Stimulated activated CD8-positive, alpha-beta memory T cell treated with anti-CD3 and anti-CD28 coated beads, Interleukin-4, amount 100 ng/mL, for 24 hours (primary cell): ENCODE data around the gene ERG.

Source experiments
- DNase-seq: peaks from one replicate; pipeline ENCODE4 v3.0.0-alpha.2; 2020; ENCODE audit warnings: low read depth

ERG gene

GRCh38 chr21:38389354-38389676, 109.0 kb downstream of the ERG start:
- DNase-seq: no peak

- DNase-seq: no peak
Measured at GRCh38 chr21:38388647-38389353, 109.5 kb downstream of the ERG start.

- no peak for DNase-seq
Measured at GRCh38 chr21:38388203-38388602, 110.1 kb downstream of the ERG start.

DNA sequence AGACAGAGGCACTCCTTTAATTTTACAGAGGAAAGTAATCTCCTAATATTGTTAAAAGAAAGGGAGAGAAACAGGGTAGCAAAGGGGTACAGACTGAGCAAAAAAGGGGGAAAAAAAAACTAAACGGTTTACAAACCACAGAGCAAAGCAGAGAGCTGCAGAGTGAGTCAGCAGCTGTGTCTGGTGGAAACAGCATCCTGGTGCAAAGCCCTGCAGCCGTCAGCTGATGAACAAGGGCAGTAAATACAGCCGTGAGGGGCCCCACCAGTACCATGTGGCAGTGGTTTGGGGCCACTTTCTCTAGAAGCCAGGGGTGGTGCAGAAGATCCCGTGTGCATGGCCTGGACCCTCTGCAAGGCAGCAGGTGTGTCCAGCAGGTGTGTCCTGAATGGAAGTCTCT, 111.3 kb downstream of the ERG start:
- no peak for DNase-seq

DNA sequence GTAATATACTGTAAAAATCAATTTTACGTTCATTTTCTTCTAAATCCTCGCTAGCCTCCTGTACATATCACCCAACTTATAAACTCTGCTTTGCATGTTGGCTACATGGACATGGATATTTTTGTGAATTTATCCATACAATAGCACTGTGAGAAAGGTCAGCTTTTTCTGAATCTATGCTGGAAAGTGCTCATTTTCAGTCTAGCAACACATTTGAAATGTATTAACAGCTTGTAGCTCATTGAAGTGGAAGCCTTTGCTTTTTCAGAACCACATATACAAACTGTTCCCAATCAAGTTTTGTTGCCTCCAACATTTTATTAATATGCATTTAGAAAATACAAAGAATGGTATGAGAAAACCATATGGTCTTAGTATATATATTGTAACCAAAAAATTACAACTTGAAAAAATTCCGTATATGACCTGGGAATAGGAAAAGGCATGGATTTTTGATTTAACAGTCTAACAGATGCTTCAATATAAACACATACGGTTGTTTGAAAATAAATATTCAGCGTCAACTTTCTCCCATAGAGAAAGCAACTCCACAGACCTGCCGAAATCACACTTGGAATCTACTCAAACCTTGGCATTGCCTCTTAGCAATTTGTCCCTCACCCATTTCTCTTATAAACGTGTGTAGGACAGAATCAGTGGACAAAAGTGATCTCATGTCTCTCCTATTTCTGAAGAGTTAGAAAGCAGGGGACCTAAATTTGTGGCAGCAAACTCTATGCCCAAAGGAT, 112.7 kb downstream of the ERG start:
- DNase-seq: no peak

DNA sequence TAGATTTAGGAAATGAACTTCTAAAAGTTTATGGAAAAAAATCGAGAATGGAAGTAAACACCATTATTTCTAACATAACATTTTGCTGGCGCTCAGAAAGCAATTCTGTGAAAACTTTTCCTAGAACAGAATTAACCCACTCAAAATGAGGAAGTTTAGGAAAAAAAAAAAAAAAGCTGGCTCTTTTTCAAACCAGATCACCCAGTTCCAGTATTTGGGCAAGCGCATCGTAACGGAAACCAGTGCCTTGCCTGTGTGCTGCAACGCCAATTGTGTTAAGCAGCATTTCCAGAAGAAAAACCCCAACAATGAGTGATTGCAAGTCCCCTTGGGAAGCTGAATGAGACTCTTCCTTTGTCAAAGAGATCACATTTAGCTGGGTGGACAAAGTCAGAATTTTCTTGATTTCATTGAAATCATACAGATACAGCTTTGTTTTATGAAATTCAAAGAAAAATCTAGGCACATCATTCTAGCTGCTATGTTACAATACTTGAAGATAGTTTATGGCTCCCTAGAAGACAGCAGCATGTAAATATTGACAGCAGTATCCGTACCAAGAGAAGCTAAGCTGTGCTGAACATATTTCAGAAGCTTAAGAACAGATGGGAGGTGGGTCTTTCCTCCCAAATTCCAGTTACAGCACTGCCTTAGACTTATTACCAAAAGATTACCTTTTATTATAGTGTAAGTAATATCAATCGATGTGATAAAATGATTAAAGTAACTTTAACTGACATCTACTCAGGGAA, 113.4 kb downstream of the ERG start:
- DNase-seq: no peak

GRCh38 chr21:38384238-38384560, 114.1 kb downstream of the ERG start:
- no peak for DNase-seq

DNA sequence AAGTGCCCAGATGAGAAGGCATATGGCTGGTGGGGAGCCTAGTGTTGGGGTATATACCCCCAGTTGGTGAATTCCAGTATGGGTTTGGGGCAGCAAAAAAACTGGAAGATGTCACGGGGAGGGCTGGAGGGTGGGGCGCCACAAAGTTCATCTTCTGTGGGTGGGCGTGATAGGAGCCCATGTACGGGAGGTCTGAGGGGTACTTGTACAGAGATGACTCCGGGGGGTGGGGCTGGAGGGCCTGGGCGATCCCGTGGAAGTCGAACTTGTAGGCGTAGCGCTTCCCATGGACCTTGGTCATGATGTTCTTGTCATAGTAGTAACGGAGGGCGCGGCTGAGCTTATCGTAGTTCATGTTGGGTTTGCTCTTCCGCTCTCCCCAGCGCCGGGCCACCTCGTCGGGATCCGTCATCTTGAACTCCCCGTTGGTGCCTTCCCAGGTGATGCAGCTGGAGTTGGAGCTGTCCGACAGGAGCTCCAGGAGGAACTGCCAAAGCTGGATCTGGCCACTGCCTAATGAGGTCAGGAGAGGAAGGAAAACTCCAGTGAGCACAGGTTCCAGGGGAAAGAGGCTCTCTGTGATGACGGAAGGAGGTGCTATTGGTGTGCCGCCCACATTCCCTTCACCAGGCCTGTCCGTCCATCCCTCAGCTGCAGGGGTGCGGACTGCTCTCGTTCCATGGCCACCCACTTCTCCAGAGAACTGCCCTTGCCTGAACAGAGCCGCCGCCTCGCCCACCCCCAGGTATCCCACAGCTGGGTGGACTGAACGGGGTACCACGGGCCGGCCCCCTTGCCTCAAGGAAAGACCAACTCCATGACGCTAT, 114.7 kb downstream of the ERG start:
- no peak for DNase-seq

GRCh38 chr21:38380481-38381137, 117.7 kb downstream of the ERG start:
- no peak for DNase-seq

GRCh38 chr21:38379147-38379546, 119.1 kb downstream of the ERG start:
- no peak for DNase-seq

- DNase-seq: no peak
Measured at GRCh38 chr21:38377165-38378088, 120.8 kb downstream of the ERG start.

GRCh38 chr21:38376693-38377092, 121.6 kb downstream of the ERG start:
- DNase-seq: no peak

DNA sequence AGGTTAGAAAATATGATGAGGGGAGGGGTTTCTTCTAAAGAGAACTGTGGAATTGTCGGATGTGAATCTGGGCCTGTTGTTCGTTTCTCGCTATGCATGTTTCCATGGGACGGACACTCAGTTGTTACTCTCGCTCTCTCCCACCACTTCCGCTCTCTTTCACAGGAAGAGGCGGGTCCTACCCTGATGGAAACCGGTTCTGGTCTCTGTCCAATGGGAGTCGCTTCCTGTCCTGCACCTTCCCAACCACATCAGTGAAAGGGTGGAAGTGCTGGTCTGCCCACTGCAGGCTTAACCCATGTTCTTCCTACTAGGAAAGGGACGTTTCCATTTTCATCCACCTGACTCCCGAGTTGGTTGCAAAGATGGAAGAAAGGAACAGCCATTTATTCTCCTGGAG, 122.0 kb downstream of the ERG start:
- DNase-seq: no peak

DNA sequence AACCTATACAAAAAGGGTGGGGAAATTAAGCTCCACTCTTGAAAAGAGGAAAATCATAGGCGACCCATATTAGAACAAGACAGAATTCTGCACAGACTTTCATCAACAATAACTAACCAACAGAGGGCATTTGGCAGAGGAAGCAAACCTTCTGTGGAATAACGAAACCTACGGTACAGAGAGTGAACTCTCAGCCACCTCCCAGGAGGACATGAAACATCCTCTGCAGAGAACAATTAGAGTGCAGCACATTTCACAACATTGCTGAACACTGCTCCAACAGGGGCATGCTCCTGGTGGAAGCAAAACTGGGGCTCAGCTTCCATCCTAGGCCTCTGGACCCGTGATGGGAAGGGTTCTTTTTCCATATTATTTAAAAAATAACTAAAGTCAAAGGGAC, 130.6 kb downstream of the ERG start:
- DNase-seq: no peak

GRCh38 chr21:38365521-38365920, 132.8 kb downstream of the ERG start:
- DNase-seq: no peak

GRCh38 chr21:38363693-38364092, 134.6 kb downstream of the ERG start:
- DNase-seq: no peak

- DNase-seq: no peak
Measured at GRCh38 chr21:38361324-38361723, 137.0 kb downstream of the ERG start.

DNA sequence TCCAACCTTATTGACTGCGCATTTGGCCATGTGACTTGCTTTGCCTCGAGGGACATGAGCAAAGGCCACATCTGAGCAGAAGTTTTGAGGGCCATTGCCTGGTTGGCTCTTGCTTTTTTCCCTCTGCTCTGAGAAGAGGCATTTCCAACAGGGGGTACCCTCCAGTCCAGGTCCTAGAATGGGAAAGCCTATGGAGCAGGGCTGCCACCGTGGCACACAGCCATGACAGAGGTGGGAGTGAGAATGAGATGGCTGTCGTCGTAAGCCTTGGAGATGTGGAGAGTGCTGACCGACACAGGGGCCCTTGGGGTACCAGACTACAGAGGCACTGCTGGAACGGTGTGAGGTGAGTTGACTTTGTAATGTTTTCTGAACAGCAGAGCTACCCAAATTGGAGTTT, 138.4 kb downstream of the ERG start:
- no peak for DNase-seq

- no peak for DNase-seq
Measured at GRCh38 chr21:38359090-38359489, 139.2 kb downstream of the ERG start.

GRCh38 chr21:38358666-38359065, 139.6 kb downstream of the ERG start:
- no peak for DNase-seq

DNA sequence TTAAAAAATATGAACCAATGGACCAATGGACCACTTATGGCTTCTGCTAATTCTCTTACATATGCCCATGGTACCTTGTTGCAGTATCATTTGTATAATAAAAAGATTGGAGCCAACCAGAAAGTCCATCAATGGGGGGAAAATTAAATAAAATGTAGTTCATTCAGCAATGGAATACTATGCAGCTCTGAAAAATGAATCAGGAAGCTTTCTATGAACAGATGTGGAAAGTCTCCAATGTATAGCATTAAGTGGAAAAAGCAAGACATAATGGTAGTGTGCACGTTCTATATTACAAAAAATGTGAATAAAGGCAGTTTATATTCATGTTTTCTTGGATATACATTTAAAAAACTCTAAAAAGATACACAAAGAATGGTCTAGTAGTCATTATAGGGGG, 140.2 kb downstream of the ERG start:
- DNase-seq: no peak
